A549 (cell line): ENCODE measurements around the gene RIN2.

Experiments used
- EP300 ChIP-seq, 2 experiments: fragments of >200 bp; sonication (Bioruptor Twin); formaldehyde crosslinking; IDR thresholded peaks; 2 replicates in 1 of 2; 3 replicates in 1 of 2; pipeline ENCODE4 v1.6.1; 2016 to 2017
- RAD21 ChIP-seq, 2 experiments: fragments of >200 bp in 1 of 2; sonication (Bioruptor Twin) in 1 of 2; formaldehyde crosslinking in 1 of 2; IDR thresholded peaks in 1 of 2; conservative IDR thresholded peaks in 1 of 2; 2 replicates in 1 of 2; 3 replicates in 1 of 2; pipeline ENCODE4 v1.6.1; 2012 to 2018; ENCODE audit warnings: inconsistent platforms in 1 of 2
- TF ChIP-seq, protein P1 (sequence below): fragments of >200 bp; sonication (Bioruptor Twin); formaldehyde crosslinking; IDR thresholded peaks from 3 replicates; pipeline ENCODE4 v1.5.1; 2016

DNA sequence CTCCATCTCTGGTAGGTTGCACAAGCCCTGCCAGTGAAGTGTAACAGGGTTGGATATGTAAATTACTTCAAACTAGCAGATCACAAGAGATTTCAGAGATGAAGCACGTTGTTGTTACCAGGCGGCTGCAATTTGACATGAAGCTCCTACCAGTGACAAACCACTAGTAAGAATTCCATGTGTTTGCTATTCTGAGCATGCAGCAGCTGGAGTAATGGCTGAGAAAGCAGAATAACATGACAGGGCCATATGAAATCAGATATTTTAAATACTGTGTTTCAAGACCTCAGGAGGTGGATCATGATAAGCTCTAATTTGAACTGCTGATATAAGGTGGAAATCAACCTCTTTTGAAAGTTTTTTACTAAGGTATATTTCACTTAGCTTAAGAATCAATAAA is 11.4 kb downstream of the RIN2 start:
- TF ChIP-seq, protein P1, sequence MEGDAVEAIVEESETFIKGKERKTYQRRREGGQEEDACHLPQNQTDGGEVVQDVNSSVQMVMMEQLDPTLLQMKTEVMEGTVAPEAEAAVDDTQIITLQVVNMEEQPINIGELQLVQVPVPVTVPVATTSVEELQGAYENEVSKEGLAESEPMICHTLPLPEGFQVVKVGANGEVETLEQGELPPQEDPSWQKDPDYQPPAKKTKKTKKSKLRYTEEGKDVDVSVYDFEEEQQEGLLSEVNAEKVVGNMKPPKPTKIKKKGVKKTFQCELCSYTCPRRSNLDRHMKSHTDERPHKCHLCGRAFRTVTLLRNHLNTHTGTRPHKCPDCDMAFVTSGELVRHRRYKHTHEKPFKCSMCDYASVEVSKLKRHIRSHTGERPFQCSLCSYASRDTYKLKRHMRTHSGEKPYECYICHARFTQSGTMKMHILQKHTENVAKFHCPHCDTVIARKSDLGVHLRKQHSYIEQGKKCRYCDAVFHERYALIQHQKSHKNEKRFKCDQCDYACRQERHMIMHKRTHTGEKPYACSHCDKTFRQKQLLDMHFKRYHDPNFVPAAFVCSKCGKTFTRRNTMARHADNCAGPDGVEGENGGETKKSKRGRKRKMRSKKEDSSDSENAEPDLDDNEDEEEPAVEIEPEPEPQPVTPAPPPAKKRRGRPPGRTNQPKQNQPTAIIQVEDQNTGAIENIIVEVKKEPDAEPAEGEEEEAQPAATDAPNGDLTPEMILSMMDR = no peak
- TF ChIP-seq RAD21 (conservative IDR thresholded peaks at IDR 0.05 in 1 of 2, IDR thresholded peaks at IDR 0.05 in 1 of 2) (no peak), EP300 (IDR thresholded peaks at IDR 0.05) (no peak)
